Gastroesophageal sphincter (tissue), 4 donors: ENCODE results near the gene HMGN1. TPM values are rescaled to one million over a fixed set of nuclear protein-coding genes. Genes with fewer than 3 reads are reported as not detected.

Source experiments
- ATAC-seq: fragments of 150-250 bp; one replicate; pipeline ENCODE4 v1.9.1; 2016; ENCODE audit warnings: mild to moderate bottlenecking, moderate library complexity
- H3K27ac ChIP-seq, 4 donors: fragments of 200-600 bp; sonication (generic) in 3 of 4; 1 replicate in 3 of 4; 2 replicates in 1 of 4; pipeline ENCODE4 v1.5.1; 2016 to 2019
- H3K27me3 ChIP-seq: fragments of 200-600 bp; sonication (generic); one replicate; pipeline ENCODE4 v1.5.1; 2019
- H3K36me3 ChIP-seq, 2 donors: fragments of 200-600 bp; sonication (generic); one replicate each; pipeline ENCODE4 v1.5.1; 2019; ENCODE audit warnings: control low read depth in 1 of 2
- H3K4me1 ChIP-seq, 3 donors: fragments of 200-600 bp; sonication (generic); 1 replicate in 2 of 3; 2 replicates in 1 of 3; pipeline ENCODE4 v1.5.1; 2016 to 2019; ENCODE audit warnings: control low read depth in 2 of 3
- H3K4me3 ChIP-seq, 2 donors: fragments of 200-600 bp; sonication (generic); one replicate each; pipeline ENCODE4 v1.5.1; 2019; ENCODE audit warnings: mild to moderate bottlenecking in 1 of 2, moderate library complexity in 1 of 2
- H3K9me3 ChIP-seq, 3 donors: fragments of 200-600 bp; sonication (generic); one replicate each; pipeline ENCODE4 v1.5.1; 2017 to 2019; ENCODE audit warnings: control low read depth in 2 of 3
- CTCF ChIP-seq, 4 experiments: fragments of 200-600 bp in 2 of 4; fragments of 450-650 bp in 2 of 4; sonication (generic) in 1 of 4; IDR thresholded peaks; one replicate each; pipeline ENCODE4 v1.5.1; 2017 to 2019; ENCODE audit warnings: antibody characterized with exemption in 4 of 4, mild to moderate bottlenecking in 2 of 4, moderate library complexity in 2 of 4
- EP300 ChIP-seq: sonication (generic); formaldehyde crosslinking; IDR thresholded peaks from one replicate; pipeline ENCODE4 v1.6.1; 2017; ENCODE audit warnings: antibody characterized with exemption, mild to moderate bottlenecking
- POLR2A ChIP-seq, 2 donors: fragments of 450-650 bp; IDR thresholded peaks; one replicate each; pipeline ENCODE4 v1.6.1; 2017; ENCODE audit warnings: antibody characterized with exemption in 2 of 2, mild to moderate bottlenecking in 2 of 2, moderate library complexity in 1 of 2
- POLR2AphosphoS5 ChIP-seq: sonication (generic); formaldehyde crosslinking; IDR thresholded peaks from one replicate; pipeline ENCODE4 v1.6.1; 2017; ENCODE audit warnings: antibody characterized with exemption
- WGBS, 2 donors: methylation state at CpG; one replicate each; pipeline ENCODE4 v1.1.5; 2018; ENCODE audit warnings: low coverage in 1 of 2; 5-methylcytosine and 5-hydroxymethylcytosine counted together
- total RNA-seq, 4 donors: library from RNA; depleted of rRNA; stranded (reverse); fragments of >200 nt; gene quantifications; one replicate each; pipeline ENCODE4 v1.1.0, GENCODE V29; 2016

Gene HMGN1
- total RNA-seq, 4 donors from 2014 or later = 69.0 to 117 (median 80.8) TPM

GRCh38 chr21:39315603-39316445 lies 33.1 kb downstream of the HMGN1 start:
- 81 to 85% methylated on average over 8 to 9 of the region's 9 CpGs for WGBS, 2 donors
- Histone ChIP-seq H3K4me1 (peaks cover 5 to 79% (median 24%) of the 10 kb centered on the region in 3 donors), H3K36me3 (no peaks in the 10 kb centered on the region), H3K4me3 (no peak overlapping the region), H3K27ac (peak overlapping the region in 1 of 4 donors; percentile 99), H3K9me3 (no peaks in the 10 kb centered on the region), H3K27me3 (no peaks in the 10 kb centered on the region)
- ATAC-seq = no peak
- TF ChIP-seq CTCF (IDR thresholded peaks at IDR 0.05) = no peak
- no peak for TF ChIP-seq POLR2A (IDR thresholded peaks at IDR 0.05)
- TF ChIP-seq POLR2AphosphoS5 = no peak
- no peak for TF ChIP-seq EP300

- Histone ChIP-seq H3K27me3 (no peaks in the 10 kb centered on the region), H3K36me3 (peaks cover 0 to 7% of the 10 kb centered on the region in 2 donors), H3K4me1 (peaks cover 0 to 79% (median 17%) of the 10 kb centered on the region in 3 donors), H3K27ac (peak overlapping the region; percentile 93 to 99 (median 96)), H3K9me3 (no peaks in the 10 kb centered on the region), H3K4me3 (peak overlapping the region; percentile 89 to 98)
- TF ChIP-seq POLR2AphosphoS5 = no peak
- TF ChIP-seq CTCF (IDR thresholded peaks at IDR 0.05) = no peak
- no peak for TF ChIP-seq POLR2A (IDR thresholded peaks at IDR 0.05)
- WGBS, 2 donors = 6 to 15% methylated on average over 2 to 6 of the region's 43 CpGs
- ATAC-seq = peak; percentile 12
These were observed 34.5 kb downstream of the HMGN1 start for GRCh38 chr21:39314143-39315027.

GRCh38 chr21:39313571-39314142 lies 35.2 kb downstream of the HMGN1 start, which contains the start of gene BRWD1:
Gene BRWD1 (minus strand): TSS chr21:39313632. CDS start chr21:39313491, 141 bp downstream.
- Histone ChIP-seq H3K4me3 (peak within 1 kb of the TSS; percentile 89 to 98), H3K9me3 (no peaks in the 10 kb centered on the region), H3K4me1 (peaks cover 0 to 80% (median 14%) of the 10 kb centered on the region in 3 donors), H3K36me3 (peaks cover 0 to 14% of the 10 kb centered on the region in 2 donors), H3K27ac (peak within 1 kb of the TSS; percentile 93 to 99 (median 96)), H3K27me3 (no peaks in the 10 kb centered on the region)
- no CpG with 5 or more reads among the region's 78 CpGs for WGBS, 2 donors
- ATAC-seq = peak; percentile 78
- TF ChIP-seq POLR2AphosphoS5 (peak; percentile 77), EP300 (no peak), CTCF (IDR thresholded peaks at IDR 0.05) (peak in 3 of 4 experiments; percentile 37 to 75 (median 53)), POLR2A (IDR thresholded peaks at IDR 0.05) (peak; percentile 54 to 70)

- H3K27me3 ChIP-seq = no peaks in the 10 kb centered on the region
- peak overlapping the region; percentile 89 to 98 for H3K4me3 ChIP-seq
- no peaks in the 10 kb centered on the region for H3K9me3 ChIP-seq
- H3K27ac ChIP-seq = peak overlapping the region; percentile 93 to 99 (median 96)
- ATAC-seq = peak; percentile 3
- H3K36me3 ChIP-seq = peaks cover 0 to 14% of the 10 kb centered on the region in 2 donors
- WGBS, 2 donors = no CpG with 5 or more reads among the region's 71 CpGs
- TF ChIP-seq EP300 = no peak
- TF ChIP-seq POLR2AphosphoS5 = no peak
- no peak for TF ChIP-seq POLR2A (IDR thresholded peaks at IDR 0.05)
- no peak for TF ChIP-seq CTCF (IDR thresholded peaks at IDR 0.05)
- H3K4me1 ChIP-seq = peaks cover 0 to 80% (median 13%) of the 10 kb centered on the region in 3 donors
These were observed 35.8 kb downstream of the HMGN1 start for GRCh38 chr21:39313042-39313570.
